Gastroesophageal sphincter (tissue), 3 donors: ENCODE measurements around the gene OR56A3.

Source experiments
- EP300 ChIP-seq: sonication (generic); formaldehyde crosslinking; IDR thresholded peaks from one replicate; pipeline ENCODE4 v1.6.1; 2017; ENCODE audit warnings: antibody characterized with exemption, mild to moderate bottlenecking
- POLR2AphosphoS5 ChIP-seq: sonication (generic); formaldehyde crosslinking; IDR thresholded peaks from one replicate; pipeline ENCODE4 v1.6.1; 2017; ENCODE audit warnings: antibody characterized with exemption
- TF ChIP-seq, protein P1 (sequence below), 4 experiments: fragments of 200-600 bp in 2 of 4; fragments of 450-650 bp in 2 of 4; sonication (generic) in 1 of 4; IDR thresholded peaks; one replicate each; pipeline ENCODE4 v1.5.1; 2017 to 2019; ENCODE audit warnings: antibody characterized with exemption in 4 of 4, mild to moderate bottlenecking in 2 of 4, moderate library complexity in 2 of 4

- TF ChIP-seq, protein P1, sequence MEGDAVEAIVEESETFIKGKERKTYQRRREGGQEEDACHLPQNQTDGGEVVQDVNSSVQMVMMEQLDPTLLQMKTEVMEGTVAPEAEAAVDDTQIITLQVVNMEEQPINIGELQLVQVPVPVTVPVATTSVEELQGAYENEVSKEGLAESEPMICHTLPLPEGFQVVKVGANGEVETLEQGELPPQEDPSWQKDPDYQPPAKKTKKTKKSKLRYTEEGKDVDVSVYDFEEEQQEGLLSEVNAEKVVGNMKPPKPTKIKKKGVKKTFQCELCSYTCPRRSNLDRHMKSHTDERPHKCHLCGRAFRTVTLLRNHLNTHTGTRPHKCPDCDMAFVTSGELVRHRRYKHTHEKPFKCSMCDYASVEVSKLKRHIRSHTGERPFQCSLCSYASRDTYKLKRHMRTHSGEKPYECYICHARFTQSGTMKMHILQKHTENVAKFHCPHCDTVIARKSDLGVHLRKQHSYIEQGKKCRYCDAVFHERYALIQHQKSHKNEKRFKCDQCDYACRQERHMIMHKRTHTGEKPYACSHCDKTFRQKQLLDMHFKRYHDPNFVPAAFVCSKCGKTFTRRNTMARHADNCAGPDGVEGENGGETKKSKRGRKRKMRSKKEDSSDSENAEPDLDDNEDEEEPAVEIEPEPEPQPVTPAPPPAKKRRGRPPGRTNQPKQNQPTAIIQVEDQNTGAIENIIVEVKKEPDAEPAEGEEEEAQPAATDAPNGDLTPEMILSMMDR (IDR thresholded peaks at IDR 0.05) = no peak
- no peak for TF ChIP-seq POLR2AphosphoS5
- TF ChIP-seq EP300 = no peak
Measured at GRCh38 chr11:5937868-5938602, 4.0 kb upstream of the OR56A3 start.
